HFFc6 (cell line): Measurements from ENCODE around the gene TTC7B. TPM values are rescaled to one million over a fixed set of nuclear protein-coding genes. Genes with fewer than 3 reads are reported as not detected.

Source experiments
- DNase-seq: peaks from one replicate; pipeline ENCODE4 v3.0.0-alpha.2; 2018
- H3K27ac Mint-ChIP-seq: 2 replicates; pipeline ENCODE4 v1.8.0; 2020; ENCODE audit warnings: mild to moderate bottlenecking, mixed read lengths
- H3K27me3 Mint-ChIP-seq: 2 replicates; pipeline ENCODE4 v1.8.0; 2021; ENCODE audit warnings: mild to moderate bottlenecking, moderate library complexity, mixed read lengths; ENCODE audit not compliant: insufficient read depth
- H3K36me3 Mint-ChIP-seq: 2 replicates; pipeline ENCODE4 v1.8.0; 2021; ENCODE audit warnings: low read depth, mixed read lengths
- H3K4me1 Mint-ChIP-seq: 2 replicates; pipeline ENCODE4 v1.8.0; 2020; ENCODE audit warnings: low read depth, mixed read lengths
- H3K4me3 Mint-ChIP-seq: 2 replicates; pipeline ENCODE4 v1.8.0; 2020; ENCODE audit warnings: mild to moderate bottlenecking, moderate library complexity, mixed read lengths
- H3K9me3 Mint-ChIP-seq: 2 replicates; pipeline ENCODE4 v1.8.0; 2020; ENCODE audit warnings: mild to moderate bottlenecking, mixed read lengths
- CTCF ChIP-seq: fragments of 200-600 bp; sonication (generic); IDR thresholded peaks from 2 replicates; pipeline ENCODE4 v1.5.0; 2021; ENCODE audit warnings: antibody characterized with exemption, mild to moderate bottlenecking
- total RNA-seq, 6 experiments: library from RNA; stranded (reverse); fragmentation: NEBNext Ultra II Directional; extraction: Animal tissue kit (Norgen Biotek cat#: 25700); gene quantifications; 2 replicates in 1 of 6; 3 replicates in 5 of 6; pipeline ENCODE4 v1.2.3, GENCODE V29; 2021

Gene TTC7B
- total RNA-seq, 6 experiments from 2014 or later, result 34.6 to 46.9 (median 40.9) TPM

DNA sequence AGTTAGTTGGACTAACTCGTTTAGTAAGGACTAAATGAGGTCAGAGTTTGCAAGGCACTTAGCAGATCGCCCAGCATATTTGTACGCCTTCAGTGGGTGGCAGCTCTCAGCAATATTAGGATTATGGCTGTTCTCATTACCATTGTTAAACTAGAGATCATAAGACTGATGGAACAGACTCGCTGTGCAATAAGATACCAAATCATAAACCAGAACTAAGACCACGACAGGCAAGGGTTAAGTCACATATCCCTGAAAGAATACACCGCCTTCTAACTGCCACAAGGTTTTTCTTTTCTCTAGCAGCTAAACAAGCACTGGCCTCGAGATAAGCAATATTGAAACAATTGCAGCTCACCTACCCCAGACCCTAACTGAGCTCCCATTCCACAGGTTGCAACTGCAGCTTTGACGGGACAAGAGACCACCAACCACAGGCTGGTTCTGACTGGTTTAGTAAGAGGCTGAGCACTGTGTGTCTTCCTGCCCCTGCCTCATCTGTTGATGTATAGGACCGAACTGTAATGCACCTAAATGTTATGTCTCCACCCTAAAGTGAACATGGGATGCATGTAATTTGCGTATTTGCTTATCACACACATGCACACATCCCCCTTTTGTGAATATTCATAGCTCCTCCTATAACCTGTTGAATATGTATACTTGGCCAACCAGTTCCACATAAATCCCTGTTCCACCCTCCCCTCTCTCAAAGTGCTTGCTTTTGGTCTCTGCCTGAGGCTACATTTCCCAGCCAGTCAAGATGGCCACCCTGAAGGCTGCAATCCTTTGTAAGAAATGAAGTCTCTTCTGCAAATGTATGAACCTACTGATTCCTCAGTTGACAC is 266.2 kb downstream of the TTC7B start:
- no peak overlapping the region for H3K27ac Mint-ChIP-seq

DNA sequence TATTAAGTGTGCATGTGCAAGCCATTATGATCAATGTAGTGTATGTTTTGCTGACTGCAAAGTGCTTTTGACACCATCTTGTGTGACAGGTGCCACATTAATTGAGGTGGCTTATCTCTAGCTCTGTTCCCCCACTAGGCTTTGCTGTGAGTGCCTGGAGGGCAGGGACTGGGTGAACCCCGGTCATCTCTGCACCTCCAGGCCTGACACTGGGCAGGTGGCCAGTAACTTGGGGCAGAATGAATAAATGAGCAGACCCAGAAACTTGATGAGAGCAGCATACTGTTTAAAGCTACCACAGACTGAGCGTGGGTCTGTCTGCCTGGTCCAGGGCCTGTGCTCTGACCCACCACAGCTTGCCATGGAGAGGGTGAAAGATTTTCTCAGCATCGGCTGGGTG is 267.8 kb downstream of the TTC7B start:
- no peak overlapping the region for H3K27ac Mint-ChIP-seq
- H3K4me1 Mint-ChIP-seq, result no peaks in the 10 kb centered on the region
- no peaks in the 10 kb centered on the region for H3K9me3 Mint-ChIP-seq
- DNase-seq, result no peak
- no peak for TF ChIP-seq CTCF
- H3K4me3 Mint-ChIP-seq, result no peak overlapping the region
- no peaks in the 10 kb centered on the region for H3K36me3 Mint-ChIP-seq
- H3K27me3 Mint-ChIP-seq, result no peaks in the 10 kb centered on the region; the same call in none of the 2 replicates

More for the DNA sequence above, 266.2 kb downstream of the TTC7B start:
- H3K4me1 Mint-ChIP-seq, result no peaks in the 10 kb centered on the region
- TF ChIP-seq CTCF, result no peak
- peaks cover 1% of the 10 kb centered on the region for H3K27me3 Mint-ChIP-seq
- no peak overlapping the region for H3K4me3 Mint-ChIP-seq
- no peaks in the 10 kb centered on the region for H3K36me3 Mint-ChIP-seq
- H3K9me3 Mint-ChIP-seq, result no peaks in the 10 kb centered on the region
- no peak for DNase-seq

GRCh38 chr14:90547968-90548367 is 268.3 kb downstream of the TTC7B start:
- H3K9me3 Mint-ChIP-seq, result no peaks in the 10 kb centered on the region
- H3K4me3 Mint-ChIP-seq, result no peak overlapping the region
- DNase-seq, result no peak
- H3K27ac Mint-ChIP-seq, result no peak overlapping the region
- H3K36me3 Mint-ChIP-seq, result no peaks in the 10 kb centered on the region
- no peaks in the 10 kb centered on the region for H3K4me1 Mint-ChIP-seq
- TF ChIP-seq CTCF, result no peak
- H3K27me3 Mint-ChIP-seq, result no peaks in the 10 kb centered on the region; the same call in none of the 2 replicates

DNA sequence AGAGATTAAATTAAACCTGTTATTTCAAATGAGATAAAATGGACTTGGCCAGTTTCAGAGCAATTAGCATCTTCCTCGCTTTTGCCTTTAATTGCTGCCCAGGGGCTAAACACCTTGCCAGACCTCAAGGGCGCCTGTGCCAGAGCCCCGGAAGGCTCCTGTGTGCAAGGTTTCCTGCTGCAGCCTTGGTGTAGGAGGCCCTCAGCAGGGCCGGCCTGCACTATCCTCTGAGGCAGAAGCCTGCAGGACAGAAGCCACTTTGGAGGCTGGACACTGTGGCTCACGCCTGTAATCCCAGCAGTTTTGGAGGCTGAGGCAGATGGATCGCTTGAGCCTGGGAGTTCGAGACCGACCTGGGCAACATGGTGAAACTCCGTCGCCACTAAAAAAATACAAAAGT is 269.0 kb downstream of the TTC7B start:
- no peaks in the 10 kb centered on the region for H3K4me1 Mint-ChIP-seq
- TF ChIP-seq CTCF, result no peak
- no peaks in the 10 kb centered on the region; the same call in none of the 2 replicates for H3K27me3 Mint-ChIP-seq
- H3K27ac Mint-ChIP-seq, result no peak overlapping the region
- no peak overlapping the region for H3K4me3 Mint-ChIP-seq
- no peaks in the 10 kb centered on the region for H3K36me3 Mint-ChIP-seq
- H3K9me3 Mint-ChIP-seq, result no peaks in the 10 kb centered on the region
- DNase-seq, result no peak

- Mint-ChIP-seq H3K27ac (no peak overlapping the region), H3K4me3 (no peak overlapping the region), H3K36me3 (no peaks in the 10 kb centered on the region), H3K4me1 (no peaks in the 10 kb centered on the region), H3K27me3 (no peaks in the 10 kb centered on the region; the same call in none of the 2 replicates), H3K9me3 (no peaks in the 10 kb centered on the region)
- TF ChIP-seq CTCF, result no peak
- no peak for DNase-seq
These were observed 269.5 kb downstream of the TTC7B start for GRCh38 chr14:90546767-90547166.
